HG02885 (cell line): ENCODE data around the gene CCT2.

Experiments
- ATAC-seq: cut with Tn5 transposase; IDR thresholded peaks from one replicate; pipeline ENCODE4 v1.9.1; 2021; ENCODE audit warnings: mild to moderate bottlenecking; ENCODE audit not compliant: unreplicated experiment, poor library complexity

The CCT2 gene

DNA sequence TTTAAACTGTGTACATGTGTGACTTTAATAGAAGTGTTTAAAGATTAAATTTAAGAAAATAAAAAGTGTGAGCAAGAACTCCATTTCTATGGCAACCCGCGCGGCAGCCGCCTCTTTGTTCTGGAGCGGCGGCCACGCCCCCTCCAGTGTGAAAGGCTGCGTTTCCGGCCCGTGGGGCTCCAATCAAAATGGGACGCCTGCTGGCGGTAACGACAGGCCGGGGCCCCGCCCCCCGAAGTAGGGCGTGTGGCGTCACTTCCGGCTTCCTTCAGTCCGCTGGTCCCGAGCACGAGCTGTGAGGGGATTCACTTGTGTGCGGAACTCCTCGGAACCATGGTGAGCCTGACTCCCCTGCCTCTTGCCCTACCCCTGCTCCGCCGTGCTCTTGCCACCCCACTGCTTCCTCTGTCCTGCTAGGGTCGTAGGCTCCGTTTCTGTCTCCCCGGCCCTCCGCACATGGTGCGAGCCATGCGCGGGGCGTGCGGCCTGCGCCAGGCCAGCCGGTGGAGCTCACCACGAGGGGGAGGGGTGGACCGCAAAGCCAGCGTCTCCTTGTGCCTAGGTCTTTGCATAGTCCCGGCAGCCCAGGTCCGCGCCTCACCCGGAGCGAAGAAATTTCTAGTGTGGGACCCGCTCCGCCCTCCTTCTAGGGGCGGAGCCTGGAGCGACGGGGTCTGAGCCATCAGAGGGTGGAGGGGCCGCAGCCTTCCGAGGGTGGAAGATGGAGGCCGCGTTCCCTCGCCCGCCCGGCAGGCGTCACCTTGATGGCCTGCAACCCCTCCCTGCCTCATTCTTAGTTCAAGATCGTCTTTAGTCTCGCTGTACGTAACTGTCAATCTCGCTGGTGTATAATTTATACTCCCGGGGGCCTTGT, at the start of gene CCT2:
TSS of gene CCT2 (plus strand) at position 271 of the 874 bp plus-strand sequence. CDS start at position 334, 63 bp downstream.
- ATAC-seq: peak; percentile 98

DNA sequence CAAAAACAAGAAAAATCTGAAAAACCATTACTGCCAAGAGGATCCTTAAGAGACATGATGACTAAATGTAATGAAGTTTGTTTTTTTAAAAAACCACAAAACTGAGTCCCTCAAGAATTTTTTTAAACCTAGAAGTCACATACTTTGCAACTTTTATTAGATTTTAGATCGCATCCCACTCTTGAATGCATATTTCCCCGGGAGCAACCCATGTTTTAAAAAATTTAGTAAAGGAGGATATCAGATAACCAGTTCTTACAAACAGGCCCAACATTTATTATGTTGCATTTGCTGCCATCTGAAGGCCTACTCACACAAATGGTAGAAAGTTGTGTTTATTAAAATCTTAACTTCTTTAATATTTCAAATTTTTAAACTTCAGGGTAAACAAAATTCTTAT, 44.3 kb upstream of the CCT2 start:
- ATAC-seq: no peak

DNA sequence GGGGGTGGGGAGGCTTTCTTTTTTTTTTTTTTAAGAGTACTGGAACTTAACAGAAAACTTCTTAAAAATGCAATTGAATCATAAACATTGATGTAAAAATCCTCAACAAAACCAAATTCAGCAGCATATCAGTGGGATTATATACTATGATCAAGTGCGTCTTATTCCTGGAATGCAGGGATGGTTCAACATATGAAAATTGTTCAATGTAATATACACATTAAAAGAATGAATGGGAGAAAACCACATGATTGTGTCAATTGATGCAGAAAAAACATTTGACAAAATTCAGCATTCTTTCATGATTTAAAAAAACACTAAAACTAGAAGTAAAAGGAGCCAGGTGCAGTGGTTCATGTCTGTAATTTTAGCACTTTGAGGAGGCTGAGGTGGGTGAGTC, 41.2 kb upstream of the CCT2 start:
- no peak for ATAC-seq

DNA sequence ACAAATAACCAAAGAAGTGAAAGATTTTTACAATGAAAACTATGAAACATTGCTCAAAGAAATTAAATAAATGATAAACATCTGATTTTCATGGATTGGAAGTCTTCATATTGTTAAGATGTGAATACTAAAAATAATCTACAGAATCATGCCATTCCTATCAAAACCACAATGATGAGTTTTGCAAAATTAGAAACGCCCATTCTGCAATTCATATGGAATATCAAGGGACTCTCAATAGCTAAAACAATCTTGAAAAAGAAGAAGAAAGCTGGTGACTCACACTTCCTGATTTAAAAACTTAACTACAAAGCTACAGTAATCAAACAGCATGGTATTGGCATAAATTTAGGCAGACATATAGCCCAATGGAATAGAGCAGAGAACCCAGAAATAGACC, 40.2 kb upstream of the CCT2 start:
- ATAC-seq: no peak

DNA sequence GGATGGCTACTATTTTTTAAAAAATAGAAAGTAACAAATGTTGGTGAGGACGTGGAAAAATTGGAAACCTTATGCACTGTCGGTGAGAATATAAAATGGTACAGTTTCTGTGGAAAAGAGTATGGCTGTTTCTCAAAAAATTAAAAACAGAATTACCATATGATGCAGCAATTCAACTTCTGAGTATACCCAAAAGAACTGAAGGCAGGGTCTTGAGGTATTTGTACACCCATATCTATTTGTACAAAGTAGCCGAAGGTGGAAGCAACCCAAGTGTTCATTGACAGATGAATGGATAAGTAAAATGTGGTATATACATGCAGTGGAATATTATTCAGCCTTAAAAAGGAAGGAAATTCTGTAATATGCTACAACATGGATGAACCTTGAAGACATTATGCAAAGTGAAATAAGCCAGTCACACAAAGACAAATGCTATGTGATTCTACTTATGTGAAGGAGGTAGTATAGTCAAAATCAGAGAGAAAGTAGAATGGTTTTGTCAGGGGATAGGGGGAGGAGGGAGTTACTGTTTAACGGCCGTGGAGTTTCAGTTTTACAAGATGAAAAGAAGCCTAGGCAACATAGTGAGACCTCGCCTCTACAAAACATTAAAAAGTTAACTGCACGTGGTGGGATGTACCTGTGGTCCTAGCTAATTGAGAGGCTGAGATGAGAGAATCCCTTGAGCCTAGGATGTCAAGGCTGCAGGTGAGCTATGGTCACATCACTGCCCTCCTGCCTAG, 38.4 kb upstream of the CCT2 start:
- peak; percentile 88 for ATAC-seq

DNA sequence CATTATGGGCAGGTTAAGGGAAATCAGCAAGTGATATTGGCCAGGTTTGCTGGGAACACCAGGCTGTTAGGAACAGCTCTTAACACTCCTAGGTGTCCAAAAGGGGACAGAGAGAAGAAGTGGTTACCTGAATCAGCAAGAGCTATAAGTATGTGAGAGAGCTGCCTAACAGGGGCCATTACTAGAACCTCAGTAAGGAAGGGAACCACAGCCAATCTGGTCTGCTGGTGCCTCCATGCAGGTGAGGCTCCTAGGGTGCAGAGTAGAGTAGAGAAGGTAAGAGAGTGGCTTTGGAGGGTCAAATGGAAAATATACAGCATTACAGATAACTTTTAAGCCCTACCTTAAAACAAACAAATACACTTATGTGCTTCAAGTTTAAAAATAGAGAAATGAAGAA, 36.6 kb upstream of the CCT2 start:
- no peak for ATAC-seq

DNA sequence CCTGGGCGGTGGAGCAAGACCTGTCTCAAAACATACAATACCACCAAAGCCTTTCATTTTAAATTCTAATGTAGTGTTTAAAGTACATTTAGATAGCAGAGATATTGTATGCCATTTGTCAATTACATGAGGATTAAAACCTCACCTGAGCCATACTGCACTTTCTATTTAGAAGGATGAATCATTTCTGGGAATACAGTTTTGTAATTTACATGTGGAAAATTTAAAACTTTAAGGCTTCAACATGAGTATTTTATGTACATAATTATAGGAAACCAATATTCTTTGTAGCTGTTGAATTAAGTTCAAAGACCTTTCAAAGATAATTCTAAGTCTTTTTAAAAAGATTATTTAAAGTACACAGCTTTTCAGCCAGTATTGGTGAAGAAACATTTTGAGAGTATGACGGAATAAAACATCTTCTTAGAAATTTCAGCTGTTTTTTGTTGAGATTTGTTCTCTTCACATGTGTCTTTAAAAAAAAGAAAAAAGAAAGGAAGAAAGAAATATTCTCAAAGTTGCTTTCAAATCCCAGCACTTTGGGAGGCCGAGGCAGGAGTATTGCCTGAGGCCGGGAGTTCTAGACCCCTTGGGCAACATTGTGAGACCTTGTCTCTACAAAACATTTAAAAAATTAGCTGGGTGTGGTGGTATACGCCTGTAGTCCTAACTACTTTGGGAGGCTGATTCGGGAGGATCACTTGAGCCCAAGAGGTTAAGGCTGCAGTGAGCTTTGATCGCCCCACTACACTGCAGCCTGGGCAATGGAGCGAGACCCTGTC, 34.5 kb upstream of the CCT2 start:
- ATAC-seq: no peak

DNA sequence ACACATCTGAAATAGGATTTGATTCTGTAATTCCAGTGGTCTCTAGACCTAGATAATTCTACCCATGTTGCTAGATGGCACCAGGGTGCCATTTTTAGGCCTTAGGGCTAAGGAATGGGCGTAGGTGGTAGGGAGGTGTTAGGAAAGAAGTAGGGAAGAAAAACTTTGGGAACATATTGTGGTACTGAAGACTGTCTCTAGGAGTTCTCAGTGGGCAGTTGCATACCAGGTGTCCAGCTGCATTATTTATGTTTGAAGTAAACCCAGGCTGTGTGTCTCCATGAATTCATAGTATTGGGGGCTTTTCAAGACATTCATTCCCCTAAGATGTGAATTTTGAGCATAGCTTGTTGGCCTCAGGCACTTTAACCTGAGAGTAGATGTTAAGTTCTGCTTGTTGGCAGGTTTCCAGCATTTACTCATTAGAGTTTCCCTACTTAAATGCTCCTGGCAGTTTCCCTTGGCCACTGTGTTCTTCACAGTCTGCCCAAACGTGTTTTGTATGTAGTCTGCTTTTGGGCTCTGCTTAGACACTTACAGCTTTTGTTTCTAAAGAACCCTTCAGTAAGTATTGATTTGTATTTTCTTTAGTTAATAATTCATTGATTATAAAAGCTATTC, 31.5 kb upstream of the CCT2 start:
- no peak for ATAC-seq

DNA sequence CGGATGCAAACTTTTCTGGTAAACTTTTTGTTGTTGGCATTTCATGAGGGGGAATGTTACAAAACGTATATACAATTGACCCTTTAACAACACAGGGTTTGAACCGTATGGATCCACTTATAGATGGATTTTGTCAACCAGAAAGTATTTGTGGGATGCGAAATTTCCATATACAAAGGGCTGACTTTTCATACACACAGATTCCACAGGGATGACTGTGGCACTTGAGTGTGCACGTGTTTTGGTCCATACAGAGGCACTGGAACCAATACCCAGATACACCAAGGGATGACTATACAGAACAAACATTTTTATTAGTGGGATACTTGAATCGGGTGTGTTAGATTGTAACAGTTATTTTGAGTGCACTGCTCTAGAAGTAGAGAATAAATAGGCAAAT, 29.8 kb upstream of the CCT2 start:
- ATAC-seq: no peak

DNA sequence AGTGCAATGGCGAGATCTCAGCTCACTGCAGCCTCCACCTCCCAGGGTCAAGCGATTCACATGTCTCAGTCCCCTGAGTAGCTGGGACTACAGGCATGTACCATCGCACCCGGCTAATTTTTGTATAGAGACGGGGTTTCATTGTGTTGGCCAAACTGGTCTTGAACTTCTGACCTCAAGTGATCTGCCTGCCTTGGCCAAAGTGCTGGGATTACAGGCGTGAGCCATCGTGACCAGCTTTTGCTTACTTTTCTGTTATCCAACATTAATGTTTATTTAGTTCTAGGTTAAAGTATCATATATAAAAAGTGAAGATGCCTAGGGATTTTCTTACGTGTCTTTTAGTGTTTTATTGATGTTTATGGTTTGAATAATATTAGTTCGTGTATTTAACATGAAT, 28.9 kb upstream of the CCT2 start:
- no peak for ATAC-seq

DNA sequence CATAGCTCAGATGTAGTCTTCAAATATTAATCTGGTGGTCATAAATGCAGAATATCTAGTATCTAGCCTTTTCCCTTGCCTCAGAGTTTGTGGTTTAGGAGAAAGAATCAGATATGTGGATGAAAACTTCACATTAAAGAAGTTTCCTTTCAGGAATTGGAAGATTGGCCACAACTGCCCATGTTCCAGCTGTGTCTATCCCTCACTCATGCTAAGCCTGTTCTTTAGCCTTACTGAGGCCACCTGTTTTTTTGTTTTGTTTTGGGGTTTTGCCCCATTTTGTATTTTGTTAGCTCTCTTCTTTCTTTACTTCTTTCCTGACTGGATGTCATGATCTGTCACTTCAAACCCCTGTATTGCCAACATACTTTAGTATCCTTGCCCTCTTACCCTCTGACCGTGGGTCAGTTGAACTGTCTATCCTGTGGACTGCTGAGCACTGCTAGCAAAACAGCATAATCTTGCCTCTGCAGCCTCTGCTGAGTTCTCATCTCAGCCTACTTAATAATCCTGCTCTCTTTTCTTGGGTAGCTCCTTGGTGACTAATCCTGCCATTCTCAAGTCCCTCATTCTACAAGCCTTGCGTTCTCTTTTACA, 22.0 kb upstream of the CCT2 start:
- no peak for ATAC-seq

DNA sequence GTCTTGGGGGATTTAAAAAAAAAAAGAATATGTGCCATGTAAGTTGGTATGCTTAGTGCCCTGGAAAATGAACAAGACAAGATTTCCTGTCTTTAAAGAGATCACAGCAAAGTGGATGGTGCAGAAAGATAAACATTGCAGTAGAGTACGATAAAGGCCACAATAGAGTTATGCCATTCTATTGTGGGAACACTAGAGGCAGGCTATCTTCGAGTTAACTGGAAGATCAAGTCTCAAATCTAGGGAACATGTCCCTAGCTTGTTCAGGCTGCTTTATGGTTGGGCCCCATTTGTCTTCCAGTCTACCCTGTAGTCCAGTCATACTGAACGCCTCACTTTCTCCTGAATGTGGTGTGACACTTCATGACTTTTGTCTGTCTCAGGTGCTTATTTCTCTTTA, 18.7 kb upstream of the CCT2 start:
- ATAC-seq: no peak

DNA sequence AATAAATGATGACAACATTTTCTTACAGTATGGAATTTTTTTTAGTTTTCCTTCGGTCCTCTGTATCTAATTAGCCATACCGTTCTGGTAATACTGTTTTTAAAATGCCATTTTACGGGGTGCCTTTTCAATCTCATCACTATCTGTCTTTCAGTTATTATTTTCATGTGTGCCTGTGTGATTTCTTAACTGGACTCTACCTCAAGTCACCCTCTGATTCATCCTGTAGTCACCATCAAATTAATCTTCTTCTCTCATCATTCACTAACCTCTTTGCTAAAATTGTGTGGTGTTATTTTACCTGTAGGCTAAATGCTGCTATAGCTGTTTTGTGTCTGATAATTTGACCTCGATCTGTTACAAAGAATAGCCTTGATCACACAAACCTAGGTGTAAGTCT, 16.0 kb upstream of the CCT2 start:
- ATAC-seq: no peak

DNA sequence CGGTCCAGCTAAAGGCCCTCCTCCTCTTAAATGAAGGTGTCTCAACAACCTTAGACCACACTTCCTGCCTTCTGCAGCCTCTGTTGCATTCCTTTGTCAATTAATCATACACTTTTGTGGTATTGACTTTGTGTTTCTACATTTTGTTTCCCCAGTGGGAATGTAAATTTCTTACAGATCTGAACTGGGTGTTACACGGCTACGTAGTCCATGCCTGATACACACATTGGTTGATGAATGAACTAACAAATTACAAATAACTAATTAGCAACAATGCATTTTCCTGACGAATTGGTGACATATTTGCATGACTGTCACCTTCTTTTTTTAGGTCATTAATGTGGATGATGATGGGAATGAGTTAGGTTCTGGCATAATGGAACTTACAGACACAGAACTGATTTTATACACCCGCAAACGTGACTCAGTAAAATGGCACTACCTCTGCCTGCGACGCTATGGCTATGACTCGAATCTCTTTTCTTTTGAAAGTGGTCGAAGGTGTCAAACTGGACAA, 15.2 kb upstream of the CCT2 start:
- no peak for ATAC-seq

DNA sequence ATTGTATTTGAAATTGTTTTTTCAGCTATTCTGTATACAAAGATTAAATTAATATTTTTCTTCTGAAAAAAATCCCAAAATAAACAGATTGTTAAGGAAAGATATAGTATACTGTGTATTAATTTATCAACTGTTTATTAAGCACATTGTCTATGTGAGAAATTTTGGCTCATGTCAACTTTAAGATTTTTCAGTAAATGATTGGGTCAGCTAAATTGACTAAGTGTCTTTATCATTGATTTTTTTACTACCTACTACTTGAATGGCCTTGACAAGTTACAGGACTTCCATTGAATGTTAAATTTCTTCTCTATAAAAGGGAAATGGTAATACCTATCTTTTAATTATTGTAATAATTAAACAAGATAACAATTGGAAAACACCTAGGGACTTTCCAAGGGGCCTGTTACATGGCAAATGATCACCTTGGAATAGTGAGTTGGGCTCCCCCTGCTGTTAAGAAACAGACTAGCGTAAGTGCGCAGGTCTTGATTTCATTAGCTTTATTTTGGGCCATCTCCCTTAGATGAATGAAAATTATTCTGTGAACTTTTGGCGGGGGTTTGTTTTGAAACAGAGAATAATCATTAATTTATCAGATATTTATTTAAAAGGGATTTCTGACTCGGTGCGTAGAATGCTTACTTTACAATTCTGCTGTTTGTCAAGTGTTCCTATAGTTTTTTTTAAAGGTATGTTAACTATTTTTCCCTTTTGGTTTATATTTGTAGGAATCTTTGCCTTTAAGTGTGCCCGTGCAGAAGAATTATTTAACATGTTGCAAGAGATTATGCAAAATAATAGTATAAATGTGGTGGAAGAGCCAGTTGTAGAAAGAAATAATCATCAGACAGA, 14.5 kb upstream of the CCT2 start:
- peak; percentile 84 for ATAC-seq

DNA sequence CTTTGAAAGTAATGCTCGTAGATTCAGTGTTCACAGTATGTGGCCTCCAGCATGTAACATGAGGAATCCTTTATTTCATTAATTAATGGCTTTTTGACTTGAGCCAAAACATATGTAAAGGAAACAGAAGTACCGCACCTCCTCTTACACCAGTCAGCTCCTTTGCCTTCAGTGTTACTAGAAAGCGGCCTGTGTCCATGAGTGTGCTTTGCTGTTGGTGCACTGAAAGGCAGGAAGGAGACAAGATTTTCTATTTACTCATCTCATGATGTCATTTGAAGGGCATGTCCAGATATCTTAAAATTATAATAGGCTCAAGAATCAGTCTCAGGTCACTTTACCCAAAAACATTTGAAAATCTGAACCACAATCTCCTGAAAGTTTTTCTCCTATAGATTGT, 9.9 kb upstream of the CCT2 start:
- ATAC-seq: no peak

DNA sequence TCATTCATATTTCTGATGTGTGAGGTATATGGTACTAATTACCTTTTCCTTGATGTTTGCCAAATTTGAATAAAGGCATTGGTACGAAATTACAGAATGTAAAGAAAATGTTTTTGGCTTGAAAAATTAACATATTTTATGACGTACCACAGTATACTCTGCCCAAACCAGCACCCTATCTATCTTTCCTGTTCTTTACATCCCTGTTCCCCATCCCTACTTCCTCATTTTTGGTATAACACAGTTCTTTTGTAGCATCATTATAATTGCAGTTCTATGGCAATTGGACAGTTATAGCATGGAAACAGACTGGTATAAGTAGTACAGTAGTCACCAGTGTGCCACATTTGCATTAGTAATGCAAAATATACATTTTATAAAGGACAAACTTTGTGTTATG, 7.0 kb upstream of the CCT2 start:
- no peak for ATAC-seq

DNA sequence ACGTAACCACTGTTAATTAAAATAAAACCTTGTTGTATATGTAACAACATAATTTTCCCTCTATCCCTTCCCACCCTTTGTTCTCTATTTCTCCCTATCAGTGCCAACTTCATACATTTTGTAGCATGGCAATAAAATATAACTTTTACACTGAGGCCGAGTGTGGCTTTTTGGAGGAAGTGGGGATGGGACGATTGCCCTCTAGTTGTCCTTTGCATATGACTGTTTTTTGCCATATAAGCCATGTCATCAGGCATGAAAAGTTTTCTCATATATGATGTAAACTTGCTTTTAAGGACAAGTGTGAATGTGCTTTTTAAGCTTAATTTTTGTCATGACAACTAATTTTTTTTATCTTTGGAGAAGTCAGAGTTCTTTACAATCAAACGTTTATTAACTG, 6.2 kb upstream of the CCT2 start:
- ATAC-seq: peak; percentile 54

DNA sequence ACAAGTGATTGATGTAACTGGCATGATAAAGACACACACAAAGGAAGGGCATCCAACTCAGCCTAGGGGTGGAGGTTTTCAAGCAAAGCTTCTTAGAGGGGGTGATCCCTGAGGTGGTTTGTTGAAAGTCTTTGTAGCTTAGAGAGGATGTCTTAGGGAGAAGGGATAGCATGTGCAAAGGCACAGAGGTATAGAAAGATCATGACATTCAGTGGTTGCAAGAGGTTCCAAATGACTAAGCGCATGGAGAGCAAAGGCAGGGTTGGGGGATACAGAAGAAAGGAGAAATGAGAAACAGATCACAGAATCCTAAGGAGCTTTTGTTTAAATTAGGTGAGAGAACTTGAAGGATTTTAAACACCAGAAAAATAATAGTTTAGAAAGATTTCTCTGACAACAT, 5.2 kb upstream of the CCT2 start:
- ATAC-seq: no peak
